Kidney epithelial cell (primary cell): ENCODE measurements around the gene CFAP251. TPM values are rescaled to one million over a fixed set of nuclear protein-coding genes. Genes with fewer than 3 reads are reported as not detected.

Experiments
- DNase-seq: peaks from one replicate; pipeline ENCODE4 v3.0.0-alpha.2; 2010; ENCODE audit warnings: low read depth
- H3K27me3 ChIP-seq: 2 replicates; pipeline ENCODE4 v1.6.0; 2011; ENCODE audit warnings: low read length; ENCODE audit not compliant: control insufficient read depth, insufficient read depth
- H3K36me3 ChIP-seq: 2 replicates; pipeline ENCODE4 v1.5.1; 2011; ENCODE audit warnings: low read length; ENCODE audit not compliant: control insufficient read depth, insufficient read depth
- H3K4me3 ChIP-seq: 2 replicates; pipeline ENCODE4 v1.5.1; 2011; ENCODE audit warnings: low read depth, mild to moderate bottlenecking, control low read depth, low read length
- CTCF ChIP-seq: IDR thresholded peaks from 2 replicates; pipeline ENCODE4 v1.5.1; 2011; ENCODE audit warnings: mild to moderate bottlenecking, moderate library complexity, low read length, control low read depth, inconsistent platforms; ENCODE audit not compliant: insufficient read depth, poor library complexity, severe bottlenecking
- total RNA-seq: library from RNA; depleted of rRNA; stranded (reverse); fragments of >200 nt; gene quantifications from 2 replicates; pipeline ENCODE4 v1.2.3, GENCODE V29; 2015

The CFAP251 gene
- total RNA-seq, 1 donor from 2014 or later = 3.7 TPM

GRCh38 chr12:122042910-122043309 is 124.5 kb downstream of the CFAP251 start:
- DNase-seq = no peak
- no peaks in the 10 kb centered on the region for H3K27me3 ChIP-seq
- peaks cover 2% of the 10 kb centered on the region for H3K36me3 ChIP-seq
- H3K4me3 ChIP-seq = no peak overlapping the region
- no peak for TF ChIP-seq CTCF

GRCh38 chr12:122043476-122043875 is 125.1 kb downstream of the CFAP251 start:
- DNase-seq = no peak
- no peak for TF ChIP-seq CTCF
- H3K36me3 ChIP-seq = peaks cover 2% of the 10 kb centered on the region
- H3K27me3 ChIP-seq = no peaks in the 10 kb centered on the region
- H3K4me3 ChIP-seq = no peak overlapping the region

GRCh38 chr12:122045262-122045661 is 126.9 kb downstream of the CFAP251 start:
- Histone ChIP-seq H3K27me3 (no peaks in the 10 kb centered on the region), H3K36me3 (peaks cover 2% of the 10 kb centered on the region), H3K4me3 (no peak overlapping the region)
- no peak for TF ChIP-seq CTCF
- no peak for DNase-seq

- TF ChIP-seq CTCF = no peak
- Histone ChIP-seq H3K4me3 (no peak overlapping the region), H3K27me3 (no peaks in the 10 kb centered on the region), H3K36me3 (peaks cover 2% of the 10 kb centered on the region)
- DNase-seq = no peak
These were observed 127.8 kb downstream of the CFAP251 start for GRCh38 chr12:122046145-122046544.

GRCh38 chr12:122048151-122048550 is 129.8 kb downstream of the CFAP251 start:
- no peaks in the 10 kb centered on the region for H3K27me3 ChIP-seq
- no peak overlapping the region for H3K4me3 ChIP-seq
- peaks cover 2% of the 10 kb centered on the region for H3K36me3 ChIP-seq
- no peak for TF ChIP-seq CTCF
- DNase-seq = no peak

- DNase-seq = no peak
- no peaks in the 10 kb centered on the region for H3K27me3 ChIP-seq
- H3K4me3 ChIP-seq = no peak overlapping the region
- no peak for TF ChIP-seq CTCF
- H3K36me3 ChIP-seq = peaks cover 2% of the 10 kb centered on the region
These were observed 131.4 kb downstream of the CFAP251 start for GRCh38 chr12:122049827-122050226.
